Measurements from ENCODE around the gene HPS4. TPM values are rescaled to one million over a fixed set of nuclear protein-coding genes. Genes with fewer than 3 reads are reported as not detected.

The HPS4 gene
- total RNA-seq, 2 experiments from 2014 or later: 41.7 to 44.3 TPM

GRCh38 chr22:26435327-26436093, 48.1 kb downstream of the HPS4 start:
- no peak overlapping the region for H3K27ac Mint-ChIP-seq
- no peaks in the 10 kb centered on the region for H3K27me3 Mint-ChIP-seq
- no peak for DNase-seq
- H3K9me3 Mint-ChIP-seq: no peaks in the 10 kb centered on the region
- peaks cover 20% of the 10 kb centered on the region for H3K36me3 Mint-ChIP-seq
- intact Hi-C loops (cut with micrococcal nuclease): no loop called here
- CTCF ChIA-PET: interaction anchor here (1.2 kb wide), 1 partner anchor 68 kb away, joined by 4 read pairs; no protein-coding TSS in a partner anchor
- H3K4me1 Mint-ChIP-seq (ENCODE audit: low read depth): peaks cover 41% of the 10 kb centered on the region
- H3K4me3 Mint-ChIP-seq: no peak overlapping the region
- POLR2A ChIA-PET: interaction anchor here (0.7 kb wide), 1 partner anchor 48 kb away, joined by 4 read pairs; the partner anchor contains the start of genes HPS4 and SRRD

- ChIA-PET POLR2A (no interaction called here), CTCF (interaction anchor here (1.0 kb wide), 1 partner anchor 29 kb away, joined by 3 read pairs; no protein-coding TSS in a partner anchor)
- no peak for DNase-seq
- H3K27me3 Mint-ChIP-seq: no peaks in the 10 kb centered on the region
- H3K36me3 Mint-ChIP-seq: peaks cover 20% of the 10 kb centered on the region
- no peak overlapping the region for H3K27ac Mint-ChIP-seq
- H3K9me3 Mint-ChIP-seq: no peaks in the 10 kb centered on the region
- intact Hi-C loops (cut with micrococcal nuclease): no loop called here
- no peak overlapping the region for H3K4me3 Mint-ChIP-seq
- peaks cover 50% of the 10 kb centered on the region for H3K4me1 Mint-ChIP-seq (ENCODE audit: low read depth)
Measured at GRCh38 chr22:26433805-26434204, 49.8 kb downstream of the HPS4 start.

- peaks cover 20% of the 10 kb centered on the region for H3K36me3 Mint-ChIP-seq
Measured at GRCh38 chr22:26432619-26433311, 50.8 kb downstream of the HPS4 start.

GRCh38 chr22:26431261-26431995, 52.2 kb downstream of the HPS4 start:
- peaks cover 20% of the 10 kb centered on the region for H3K36me3 Mint-ChIP-seq
- H3K4me1 Mint-ChIP-seq (ENCODE audit: low read depth): peaks cover 60% of the 10 kb centered on the region
- H3K9me3 Mint-ChIP-seq: no peaks in the 10 kb centered on the region
- H3K4me3 Mint-ChIP-seq: peak overlapping the region; percentile 74
- no peaks in the 10 kb centered on the region for H3K27me3 Mint-ChIP-seq
- peak overlapping the region; percentile 79 for H3K27ac Mint-ChIP-seq
- ChIA-PET CTCF (interaction anchor here (0.8 to 3.0 kb wide), 9 partner anchors 10 to 242 kb away, joined by 3 to 18 read pairs (median 4); partner anchors contain the start of genes HPS4 and SRRD), POLR2A (interaction anchor here (0.6 to 3.6 kb wide), 4 partner anchors 52 to 241 kb away, joined by 3 to 41 read pairs (median 12); partner anchors contain the start of genes HPS4 and SRRD)
- intact Hi-C loops (cut with micrococcal nuclease): loop anchor here (1.0 to 2.0 kb wide), 5 partner anchors 33 to 240 kb away; partner anchors contain the start of gene TFIP11
- DNase-seq: no peak

More at GRCh38 chr22:26432619-26433311, 50.8 kb downstream of the HPS4 start:
- Mint-ChIP-seq H3K27ac (no peak overlapping the region), H3K4me3 (no peak overlapping the region), H3K4me1 (ENCODE audit: low read depth) (peaks cover 59% of the 10 kb centered on the region), H3K9me3 (no peaks in the 10 kb centered on the region), H3K27me3 (no peaks in the 10 kb centered on the region)
- DNase-seq: no peak
- intact Hi-C loops (cut with micrococcal nuclease): no loop called here
- CTCF ChIA-PET: interaction anchor here (0.9 kb wide), 1 partner anchor 29 kb away, joined by 3 read pairs; no protein-coding TSS in a partner anchor
- POLR2A ChIA-PET: no interaction called here

GRCh38 chr22:26430600-26430999, 53.0 kb downstream of the HPS4 start:
- Mint-ChIP-seq H3K36me3 (peaks cover 20% of the 10 kb centered on the region), H3K4me1 (ENCODE audit: low read depth) (peaks cover 56% of the 10 kb centered on the region)
- intact Hi-C loops (cut with micrococcal nuclease): loop anchor here (2.0 kb wide), 2 partner anchors 32 to 212 kb away; no protein-coding TSS in a partner anchor

GRCh38 chr22:26429458-26430286, 53.9 kb downstream of the HPS4 start:
- ChIA-PET POLR2A (interaction anchor here (0.5 to 3.6 kb wide), 3 partner anchors 53 to 243 kb away, joined by 3 to 41 read pairs (median 19); partner anchors contain the start of genes HPS4 and SRRD), CTCF (interaction anchor here (0.9 to 3.0 kb wide), 4 partner anchors 31 to 63 kb away, joined by 4 to 18 read pairs (median 8); partner anchors contain the start of genes HPS4 and SRRD)
- H3K36me3 Mint-ChIP-seq: peaks cover 14% of the 10 kb centered on the region
- peak; percentile 23 for DNase-seq
- H3K27me3 Mint-ChIP-seq: no peaks in the 10 kb centered on the region
- intact Hi-C loops (cut with micrococcal nuclease): loop anchor here (2.0 kb wide), 2 partner anchors 31 to 213 kb away; no protein-coding TSS in a partner anchor
- peak overlapping the region; percentile 74 for H3K4me3 Mint-ChIP-seq
- peaks cover 49% of the 10 kb centered on the region for H3K4me1 Mint-ChIP-seq (ENCODE audit: low read depth)
- H3K27ac Mint-ChIP-seq: peak overlapping the region; percentile 79
- H3K9me3 Mint-ChIP-seq: no peaks in the 10 kb centered on the region

More at GRCh38 chr22:26430600-26430999, 53.0 kb downstream of the HPS4 start:
- Mint-ChIP-seq H3K9me3 (no peaks in the 10 kb centered on the region), H3K27me3 (no peaks in the 10 kb centered on the region), H3K27ac (peak overlapping the region; percentile 79), H3K4me3 (peak overlapping the region; percentile 74)
- ChIA-PET POLR2A (interaction anchor here (1.8 to 3.6 kb wide), 3 partner anchors 52 to 242 kb away, joined by 5 to 41 read pairs (median 19); partner anchors contain the start of genes HPS4 and SRRD), CTCF (interaction anchor here (0.8 to 3.0 kb wide), 11 partner anchors 11 to 243 kb away, joined by 3 to 18 read pairs (median 4); partner anchors contain the start of genes HPS4 and SRRD)
- DNase-seq: peak; percentile 24

- POLR2A ChIA-PET: interaction anchor here (1.0 to 3.6 kb wide), 3 partner anchors 54 to 244 kb away, joined by 3 to 41 read pairs (median 19); partner anchors contain the start of genes HPS4 and SRRD
- peaks cover under 1% of the 10 kb centered on the region for H3K9me3 Mint-ChIP-seq
- H3K27ac Mint-ChIP-seq: peak within 1 kb of the TSS; percentile 96
- H3K4me3 Mint-ChIP-seq: peak within 1 kb of the TSS; percentile 92
- CTCF ChIA-PET: interaction anchor here (0.6 to 3.0 kb wide), 6 partner anchors 15 to 64 kb away, joined by 3 to 18 read pairs (median 3); partner anchors contain the start of genes HPS4 and SRRD
- intact Hi-C loops (cut with micrococcal nuclease): no loop called here
- no peaks in the 10 kb centered on the region for H3K27me3 Mint-ChIP-seq
- H3K36me3 Mint-ChIP-seq: peaks cover 8% of the 10 kb centered on the region
- H3K4me1 Mint-ChIP-seq (ENCODE audit: low read depth): peaks cover 49% of the 10 kb centered on the region
- peak; percentile 84 for DNase-seq
Measured at GRCh38 chr22:26428515-26429457, 54.8 kb downstream of the HPS4 start, which contains the start of gene ASPHD2. TSS of gene ASPHD2 (plus strand) at chr22:26429260. CDS start at chr22:26433616, 4,356 bp downstream.

- peaks cover 38% of the 10 kb centered on the region for H3K4me1 Mint-ChIP-seq (ENCODE audit: low read depth)
- ChIA-PET CTCF (interaction anchor here (1.0 kb wide), 1 partner anchor 59 kb away, joined by 3 read pairs; no protein-coding TSS in a partner anchor), POLR2A (no interaction called here)
- DNase-seq: no peak
- H3K27me3 Mint-ChIP-seq: no peaks in the 10 kb centered on the region
- H3K4me3 Mint-ChIP-seq: peak overlapping the region; percentile 25
- no peaks in the 10 kb centered on the region for H3K36me3 Mint-ChIP-seq
- intact Hi-C loops (cut with micrococcal nuclease): no loop called here
- H3K9me3 Mint-ChIP-seq: peaks cover 12% of the 10 kb centered on the region
- peak overlapping the region; percentile 19 for H3K27ac Mint-ChIP-seq
Measured at GRCh38 chr22:26426924-26427323, 56.7 kb downstream of the HPS4 start.

- Mint-ChIP-seq H3K4me3 (no peak overlapping the region), H3K4me1 (ENCODE audit: low read depth) (peaks cover 3% of the 10 kb centered on the region), H3K27me3 (peaks cover 11% of the 10 kb centered on the region), H3K9me3 (peaks cover 10% of the 10 kb centered on the region), H3K27ac (no peak overlapping the region), H3K36me3 (no peaks in the 10 kb centered on the region)
- intact Hi-C loops (cut with micrococcal nuclease): no loop called here
- CTCF ChIA-PET: interaction anchor here (1.1 kb wide), 1 partner anchor 42 kb away, joined by 4 read pairs; no protein-coding TSS in a partner anchor
- no peak for DNase-seq
- POLR2A ChIA-PET: no interaction called here
Measured at GRCh38 chr22:26418620-26419019, 65.0 kb downstream of the HPS4 start.
